ENCODE data around the gene SUSD4.

GRCh38 chr1:223226271-223226670 lies 137.7 kb downstream of the SUSD4 start:
- TF ChIP-seq CTCF (IDR thresholded peaks at IDR 0.05) (no peak), POLR2AphosphoS5 (IDR thresholded peaks at IDR 0.05) (no peak), POLR2A (IDR thresholded peaks at IDR 0.05) (no peak)
